PFSK-1 (cell line): ENCODE data around the gene SRP14.

Experiments used
- FOXP2 ChIP-seq: optimal IDR thresholded peaks from 2 replicates; pipeline ENCODE3; 2011; ENCODE audit warnings: borderline replicate concordance, control low read depth, inconsistent platforms; ENCODE audit not compliant: insufficient read depth; ENCODE audit errors: extremely low read length, extremely low read depth
- TF ChIP-seq, protein P1 (sequence below), 2 experiments: IDR thresholded peaks; 2 replicates each; pipeline versions ENCODE4 v1.6.1 to v1.8.0; 2011 to 2012; ENCODE audit warnings: low read depth in 2 of 2, low read length in 2 of 2, control low read depth in 1 of 2, inconsistent platforms in 1 of 2, mild to moderate bottlenecking in 1 of 2, moderate library complexity in 1 of 2; ENCODE audit not compliant: insufficient read depth in 1 of 2

DNA sequence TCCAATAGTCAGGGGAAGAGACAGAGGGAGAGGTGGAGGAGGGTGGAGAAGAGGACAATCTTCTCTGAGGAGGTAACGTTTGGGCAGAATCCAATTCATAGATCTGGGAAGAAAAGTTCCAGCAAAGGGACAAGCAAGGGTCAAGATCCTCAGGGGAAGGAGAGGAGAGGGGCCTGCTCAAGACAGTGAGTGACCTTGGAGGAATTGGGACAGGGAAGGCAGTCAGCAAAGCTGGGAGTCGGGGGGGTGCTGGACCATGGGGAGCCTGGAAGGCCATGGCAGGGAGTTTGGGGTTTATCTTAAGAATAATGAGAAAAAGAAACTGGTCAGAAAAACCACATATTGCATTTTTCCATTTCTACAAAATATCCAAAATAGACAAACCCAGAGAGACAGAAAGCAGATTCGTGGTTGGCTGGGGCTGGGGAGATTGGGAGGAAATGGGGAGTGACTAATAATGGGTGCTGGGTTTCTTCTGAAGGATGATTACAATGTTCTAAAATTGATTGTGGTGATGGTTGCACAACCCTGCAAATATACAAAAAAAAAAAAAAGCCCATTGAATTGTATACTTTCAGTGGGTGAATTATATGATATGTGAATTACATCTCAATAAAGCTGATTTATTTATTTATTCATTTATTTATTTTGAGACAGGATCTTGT, 19.6 kb upstream of the SRP14 start:
- TF ChIP-seq, protein P1, sequence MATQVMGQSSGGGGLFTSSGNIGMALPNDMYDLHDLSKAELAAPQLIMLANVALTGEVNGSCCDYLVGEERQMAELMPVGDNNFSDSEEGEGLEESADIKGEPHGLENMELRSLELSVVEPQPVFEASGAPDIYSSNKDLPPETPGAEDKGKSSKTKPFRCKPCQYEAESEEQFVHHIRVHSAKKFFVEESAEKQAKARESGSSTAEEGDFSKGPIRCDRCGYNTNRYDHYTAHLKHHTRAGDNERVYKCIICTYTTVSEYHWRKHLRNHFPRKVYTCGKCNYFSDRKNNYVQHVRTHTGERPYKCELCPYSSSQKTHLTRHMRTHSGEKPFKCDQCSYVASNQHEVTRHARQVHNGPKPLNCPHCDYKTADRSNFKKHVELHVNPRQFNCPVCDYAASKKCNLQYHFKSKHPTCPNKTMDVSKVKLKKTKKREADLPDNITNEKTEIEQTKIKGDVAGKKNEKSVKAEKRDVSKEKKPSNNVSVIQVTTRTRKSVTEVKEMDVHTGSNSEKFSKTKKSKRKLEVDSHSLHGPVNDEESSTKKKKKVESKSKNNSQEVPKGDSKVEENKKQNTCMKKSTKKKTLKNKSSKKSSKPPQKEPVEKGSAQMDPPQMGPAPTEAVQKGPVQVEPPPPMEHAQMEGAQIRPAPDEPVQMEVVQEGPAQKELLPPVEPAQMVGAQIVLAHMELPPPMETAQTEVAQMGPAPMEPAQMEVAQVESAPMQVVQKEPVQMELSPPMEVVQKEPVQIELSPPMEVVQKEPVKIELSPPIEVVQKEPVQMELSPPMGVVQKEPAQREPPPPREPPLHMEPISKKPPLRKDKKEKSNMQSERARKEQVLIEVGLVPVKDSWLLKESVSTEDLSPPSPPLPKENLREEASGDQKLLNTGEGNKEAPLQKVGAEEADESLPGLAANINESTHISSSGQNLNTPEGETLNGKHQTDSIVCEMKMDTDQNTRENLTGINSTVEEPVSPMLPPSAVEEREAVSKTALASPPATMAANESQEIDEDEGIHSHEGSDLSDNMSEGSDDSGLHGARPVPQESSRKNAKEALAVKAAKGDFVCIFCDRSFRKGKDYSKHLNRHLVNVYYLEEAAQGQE (IDR thresholded peaks at IDR 0.05; ENCODE audit: insufficient read depth in 1 of 2, low read depth in 2 of 2, low read length in 2 of 2), result no peak
- TF ChIP-seq FOXP2, result no peak
